Measurements from ENCODE around the gene UST. TPM values are rescaled to one million over a fixed set of nuclear protein-coding genes. Genes with fewer than 3 reads are reported as not detected.

UST gene
- total and polyA plus RNA-seq, 2 donors (not counting 1 experiment from before 2014, with no cell fraction given) = 7.3 to 16.9 TPM

DNA sequence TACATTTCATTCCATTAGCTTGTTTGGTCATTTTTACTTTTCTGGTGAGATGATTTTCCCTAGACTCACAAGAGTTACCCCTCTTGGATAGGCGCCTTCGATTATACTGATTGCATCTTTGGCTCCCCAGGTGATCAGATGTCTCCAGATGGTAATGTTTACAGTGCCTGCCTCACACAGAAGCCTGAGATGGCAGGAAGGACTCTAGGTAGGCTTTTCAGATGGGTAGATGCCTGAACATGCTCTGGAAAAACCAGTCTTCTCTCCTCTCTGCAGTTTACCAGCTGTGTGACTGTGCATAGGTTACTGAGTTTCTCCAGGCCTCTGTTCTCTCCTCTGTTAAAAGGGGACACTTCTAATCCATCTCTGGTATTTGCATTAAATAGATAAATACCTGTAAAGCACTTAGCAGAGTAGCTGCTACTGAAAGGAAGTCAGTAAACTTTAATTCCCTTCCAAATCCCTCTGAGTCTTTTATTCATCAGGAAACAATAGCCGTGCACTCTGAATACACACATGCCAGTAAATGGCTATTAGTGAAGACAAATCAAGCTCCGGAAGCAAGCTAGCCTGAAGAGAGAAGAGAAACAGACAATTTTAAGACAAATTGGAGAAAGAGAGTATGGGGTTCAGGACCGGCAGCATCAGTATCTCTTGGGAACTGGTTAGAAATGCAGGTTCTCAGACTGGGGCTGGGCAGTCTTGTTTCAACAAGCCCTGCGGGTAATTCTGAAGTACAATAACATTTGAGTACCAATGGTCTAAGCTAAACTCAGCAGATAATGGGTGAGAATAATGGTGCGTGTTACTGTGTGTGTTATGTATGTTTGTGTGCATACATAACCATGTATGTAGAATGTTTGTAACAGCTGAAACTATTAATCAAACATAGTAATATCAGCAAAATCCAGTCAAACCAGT lies 139.4 kb downstream of the UST start:
- Mint-ChIP-seq H3K27ac (no peak overlapping the region), H3K4me3 (no peak overlapping the region), H3K27me3 (no peaks in the 10 kb centered on the region), H3K9me3 (ENCODE audit: insufficient read depth) (no peaks in the 10 kb centered on the region), H3K4me1 (peaks cover 21% of the 10 kb centered on the region)
- DNase-seq (no peak), ATAC-seq (ENCODE audit: low read depth) (no peak)
- H3K27me3 ChIP-seq (replicated peaks in 1 of 4; ENCODE audit: control extremely low read depth in 1 of 4, control insufficient read depth in 3 of 4, insufficient read depth in 4 of 4, low read length in 3 of 4) = no peaks in the 10 kb centered on the region
- H3K4me3 ChIP-seq (ENCODE audit: control extremely low read depth in 1 of 5, extremely low read depth in 1 of 5, insufficient read depth in 1 of 5, low read depth in 2 of 5, low read length in 4 of 5) = no peak overlapping the region
- peaks cover 22% of the 10 kb centered on the region for H3K79me2 ChIP-seq (ENCODE audit: control insufficient read depth, insufficient read depth, low read length)
- WGBS (ENCODE audit: insufficient coverage) = 97% methylated on average over 5 of the region's 7 CpGs
- TF ChIP-seq EZH2 (IDR thresholded peaks at IDR 0.05; ENCODE audit: borderline replicate concordance, insufficient read depth, low read depth, low read length, poor library complexity, severe bottlenecking) (no peak), CTCF (IDR thresholded peaks at IDR 0.05) (no peak)
- H3K9me3 ChIP-seq (ENCODE audit: control extremely low read depth in 1 of 3, control insufficient read depth in 2 of 3, insufficient read depth in 1 of 3, low read length in 2 of 3) = no peaks in the 10 kb centered on the region
- peaks cover 4 to 9% of the 10 kb centered on the region in 2 experiments for H3K36me3 ChIP-seq (replicated peaks in 1 of 2; ENCODE audit: control extremely low read depth in 1 of 2, control insufficient read depth in 1 of 2, extremely low read depth in 1 of 2, insufficient read depth in 2 of 2, low read length in 1 of 2)
- H4K20me1 ChIP-seq (ENCODE audit: control insufficient read depth, insufficient read depth, low read length, poor library complexity, severe bottlenecking) = peaks cover 21% of the 10 kb centered on the region
- no peak overlapping the region for H3K27ac ChIP-seq (ENCODE audit: low read length in 2 of 2)
- ChIA-PET POLR2A (no interaction called here), CTCF (no interaction called here)
- no peak overlapping the region for H3K9ac ChIP-seq (ENCODE audit: low read length)
- intact Hi-C loops (cut with micrococcal nuclease) = no loop called here
- H2AFZ ChIP-seq (ENCODE audit: insufficient read depth, low read depth, low read length, poor library complexity, severe bottlenecking) = no peak overlapping the region
- H3K4me1 ChIP-seq (ENCODE audit: control insufficient read depth in 2 of 2, insufficient read depth in 2 of 2, low read length in 2 of 2) = peaks cover 21 to 26% of the 10 kb centered on the region in 2 donors
- no peak overlapping the region for H3K4me2 ChIP-seq (replicated peaks; ENCODE audit: low read depth, low read length, poor library complexity, severe bottlenecking)

- Mint-ChIP-seq H3K4me1 (peaks cover 18% of the 10 kb centered on the region), H3K27ac (no peak overlapping the region)
Observed at GRCh38 chr6:148887181-148887580, 140.4 kb downstream of the UST start.

More at GRCh38 chr6:148887181-148887580, 140.4 kb downstream of the UST start:
- ChIA-PET POLR2A (no interaction called here), CTCF (interaction anchor here (0.7 kb wide), 1 partner anchor 58 kb away, joined by 3 read pairs; no protein-coding TSS in a partner anchor)
- no peak for TF ChIP-seq EZH2 (IDR thresholded peaks at IDR 0.05; ENCODE audit: borderline replicate concordance, insufficient read depth, low read depth, low read length, poor library complexity, severe bottlenecking)
- TF ChIP-seq CTCF (IDR thresholded peaks at IDR 0.05) = no peak
- WGBS (ENCODE audit: insufficient coverage) = 86% methylated on average over 3 of the region's 3 CpGs
- no peak overlapping the region for H2AFZ ChIP-seq (ENCODE audit: insufficient read depth, low read depth, low read length, poor library complexity, severe bottlenecking)
- Mint-ChIP-seq H3K9me3 (ENCODE audit: insufficient read depth) (no peaks in the 10 kb centered on the region), H3K4me3 (no peak overlapping the region), H3K27me3 (no peaks in the 10 kb centered on the region)
- no peak for DNase-seq
- ATAC-seq (ENCODE audit: low read depth) = no peak
- no peak overlapping the region for H3K4me3 ChIP-seq (ENCODE audit: control extremely low read depth in 1 of 5, extremely low read depth in 1 of 5, insufficient read depth in 1 of 5, low read depth in 2 of 5, low read length in 4 of 5)
- H4K20me1 ChIP-seq (ENCODE audit: control insufficient read depth, insufficient read depth, low read length, poor library complexity, severe bottlenecking) = peaks cover 16% of the 10 kb centered on the region
- no peak overlapping the region for H3K9ac ChIP-seq (ENCODE audit: low read length)
- no peak overlapping the region for H3K4me2 ChIP-seq (replicated peaks; ENCODE audit: low read depth, low read length, poor library complexity, severe bottlenecking)
- H3K27ac ChIP-seq (ENCODE audit: low read length in 2 of 2) = no peak overlapping the region
- intact Hi-C loops (cut with micrococcal nuclease) = no loop called here
- peaks cover 21 to 26% of the 10 kb centered on the region in 2 donors for H3K4me1 ChIP-seq (ENCODE audit: control insufficient read depth in 2 of 2, insufficient read depth in 2 of 2, low read length in 2 of 2)
- peaks cover 22% of the 10 kb centered on the region for H3K79me2 ChIP-seq (ENCODE audit: control insufficient read depth, insufficient read depth, low read length)
- no peaks in the 10 kb centered on the region for H3K27me3 ChIP-seq (replicated peaks in 1 of 4; ENCODE audit: control extremely low read depth in 1 of 4, control insufficient read depth in 3 of 4, insufficient read depth in 4 of 4, low read length in 3 of 4)
- H3K36me3 ChIP-seq (replicated peaks in 1 of 2; ENCODE audit: control extremely low read depth in 1 of 2, control insufficient read depth in 1 of 2, extremely low read depth in 1 of 2, insufficient read depth in 2 of 2, low read length in 1 of 2) = peaks cover 4 to 9% of the 10 kb centered on the region in 2 experiments
- no peaks in the 10 kb centered on the region for H3K9me3 ChIP-seq (ENCODE audit: control extremely low read depth in 1 of 3, control insufficient read depth in 2 of 3, insufficient read depth in 1 of 3, low read length in 2 of 3)
